Small intestine (tissue), 7 donors: Measurements from ENCODE around the gene CLEC16A. TPM values are rescaled to one million over a fixed set of nuclear protein-coding genes. Genes with fewer than 3 reads are reported as not detected.

ENCODE experiments used
- DNase-seq, 2 donors: peaks; one replicate each; pipeline versions ENCODE4 v3.0.0 to v3.0.0-alpha.2; 2013
- FAIRE-seq: peaks from 2 replicates; lab custom pipeline; 2012; peaks lifted over from hg19 to GRCh38; lab: Jason Lieb, UNC
- H3K27ac ChIP-seq, 3 donors: one replicate each; pipeline ENCODE4 v1.5.1; 2013; ENCODE audit warnings: low read length in 2 of 3, mild to moderate bottlenecking in 2 of 3, control low read depth in 1 of 3, inconsistent platforms in 1 of 3, low read depth in 1 of 3, moderate library complexity in 1 of 3
- H3K27me3 ChIP-seq, 3 donors: one replicate each; pipeline ENCODE4 v1.6.1; 2013; ENCODE audit warnings: low read length in 3 of 3, inconsistent platforms in 1 of 3; ENCODE audit not compliant: control insufficient read depth in 3 of 3, insufficient read depth in 3 of 3
- H3K36me3 ChIP-seq, 3 donors: one replicate each; pipeline ENCODE4 v1.6.1; 2013; ENCODE audit warnings: low read length in 3 of 3, inconsistent platforms in 1 of 3, low read depth in 1 of 3, mild to moderate bottlenecking in 1 of 3, moderate library complexity in 1 of 3; ENCODE audit not compliant: control insufficient read depth in 3 of 3, insufficient read depth in 2 of 3
- H3K4me1 ChIP-seq, 3 donors: one replicate each; pipeline ENCODE4 v1.6.1; 2013; ENCODE audit warnings: low read length in 2 of 3, inconsistent platforms in 1 of 3, low read depth in 1 of 3, mild to moderate bottlenecking in 1 of 3, moderate library complexity in 1 of 3; ENCODE audit not compliant: control insufficient read depth in 3 of 3, insufficient read depth in 2 of 3
- H3K4me3 ChIP-seq, 3 donors: one replicate each; pipeline ENCODE4 v1.5.1; 2013; ENCODE audit warnings: low read length in 3 of 3, control low read depth in 1 of 3, inconsistent platforms in 1 of 3, low read depth in 1 of 3, mild to moderate bottlenecking in 1 of 3, moderate library complexity in 1 of 3
- H3K9me3 ChIP-seq, 2 donors: one replicate each; pipeline ENCODE4 v1.6.1; 2013; ENCODE audit warnings: low read depth in 1 of 2, low read length in 1 of 2; ENCODE audit not compliant: control insufficient read depth in 2 of 2, insufficient read depth in 1 of 2
- WGBS, 3 donors: extraction: QIAGEN DNeasy Blood & Tissue Kit; methylation state at CpG; one replicate each; pipeline ENCODE4 v1.1.7; 2013; 5-methylcytosine and 5-hydroxymethylcytosine counted together
- polyA plus RNA-seq, 4 donors: library from polyadenylated mRNA; stranded (reverse) in 3 of 4; unstranded in 1 of 4; fragments of 200-250 nt in 3 of 4; fragments of 120-200 nt in 1 of 4; gene quantifications; one replicate each; pipeline versions ENCODE4 v1.2.1 to v1.2.3, GENCODE V29; 2013
- donor health status: healthy with polysubstance abuse.
- donor health status: control.
- donor health status: control.
- donor health status: Bipolar disorder and iron deficiency.
- donor health status: healthy.

Gene CLEC16A
- polyA plus RNA-seq, 4 donors, result 12.2 to 23.5 (median 14.1) TPM

- no peak for FAIRE-seq
- peaks cover 0 to 40% (median 4%) of the 10 kb centered on the region in 3 donors for H3K36me3 ChIP-seq
- peaks cover 0 to 6% (median 0%) of the 10 kb centered on the region in 3 donors for H3K4me1 ChIP-seq
- H3K27ac ChIP-seq, result no peak overlapping the region
- no peak for DNase-seq
- WGBS, 3 donors, result 90 to 94% (median 92%) methylated on average over 5 of the region's 5 CpGs
- H3K27me3 ChIP-seq, result no peaks in the 10 kb centered on the region
- no peaks in the 10 kb centered on the region for H3K9me3 ChIP-seq
- no peak overlapping the region for H3K4me3 ChIP-seq
Observed at GRCh38 chr16:10995565-10995964, 51.2 kb downstream of the CLEC16A start.

DNA sequence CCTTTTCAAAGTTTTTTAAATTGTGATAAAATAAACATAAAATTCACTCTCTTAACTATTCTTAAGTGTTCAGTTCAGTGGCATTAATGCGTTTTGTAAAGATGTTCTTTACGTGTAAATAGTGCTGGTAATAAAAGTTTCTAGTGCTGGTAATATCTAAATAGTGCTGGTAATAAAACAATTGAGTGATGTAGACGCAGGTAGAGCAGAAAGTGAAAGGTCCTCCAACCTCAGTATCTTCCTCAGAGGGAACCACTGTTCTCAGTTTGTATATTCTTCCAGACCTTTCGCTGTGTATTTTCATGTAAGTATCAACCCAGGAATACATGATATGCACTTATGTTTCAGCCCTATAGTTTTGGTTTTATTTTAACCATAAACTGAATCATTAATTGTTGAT lies 53.1 kb downstream of the CLEC16A start:
- FAIRE-seq (peak; percentile 79), DNase-seq (peak in 1 of 2 donors; percentile 79)
- Histone ChIP-seq H3K27me3 (no peaks in the 10 kb centered on the region), H3K9me3 (no peaks in the 10 kb centered on the region), H3K4me1 (peaks cover 0 to 8% (median 0%) of the 10 kb centered on the region in 3 donors), H3K4me3 (no peak overlapping the region), H3K27ac (peak overlapping the region in 1 of 3 donors; percentile 69), H3K36me3 (peaks cover 0 to 33% (median 4%) of the 10 kb centered on the region in 3 donors)
- WGBS, 3 donors, result 28 to 61% (median 41%) methylated on average over 4 of the region's 4 CpGs

DNA sequence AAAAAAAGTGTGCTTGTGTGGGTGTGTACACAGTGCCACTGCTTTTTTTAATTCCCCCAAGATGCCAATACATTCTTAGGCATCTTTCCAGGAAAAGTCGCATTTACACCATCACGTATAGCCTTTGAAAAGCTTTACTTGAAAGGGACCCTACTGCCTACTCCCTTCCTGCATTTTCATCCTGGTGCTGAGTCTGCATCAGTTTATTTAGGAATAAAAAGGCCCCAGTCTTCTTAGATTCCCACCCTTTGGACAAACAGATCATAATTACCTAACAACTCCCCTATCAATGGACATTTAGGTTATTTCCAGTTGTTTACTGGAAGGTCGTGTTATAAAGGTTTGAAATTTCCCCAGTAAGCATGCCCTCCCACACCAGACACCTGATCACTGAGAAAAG lies 54.9 kb downstream of the CLEC16A start:
- Histone ChIP-seq H3K36me3 (peaks cover 4 to 36% (median 7%) of the 10 kb centered on the region in 3 donors), H3K4me1 (peaks cover 0 to 8% (median 0%) of the 10 kb centered on the region in 3 donors), H3K27ac (no peak overlapping the region), H3K27me3 (no peaks in the 10 kb centered on the region), H3K4me3 (no peak overlapping the region), H3K9me3 (no peaks in the 10 kb centered on the region)
- WGBS, 3 donors, result 56 to 68% (median 66%) methylated on average over 3 of the region's 3 CpGs
- FAIRE-seq (no peak), DNase-seq (no peak)

DNA sequence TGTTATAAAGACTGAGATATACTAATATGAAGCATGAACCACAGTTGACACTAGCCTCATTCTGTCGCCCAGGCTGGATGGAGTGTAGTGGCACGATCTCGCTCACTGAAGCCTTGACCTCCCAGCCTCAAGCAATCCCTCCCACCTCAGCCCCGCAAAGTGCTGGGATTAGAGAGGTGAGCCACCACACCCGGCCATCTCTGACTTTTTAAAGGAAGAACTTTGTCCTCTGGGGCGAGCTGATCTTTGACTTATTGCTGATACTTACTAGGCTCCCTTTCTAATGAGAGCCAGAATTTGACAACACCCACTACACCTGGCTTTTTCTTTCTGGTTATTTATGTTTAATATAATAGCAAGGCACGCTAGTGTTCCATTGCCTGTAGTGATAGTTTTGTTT lies 57.2 kb downstream of the CLEC16A start:
- Histone ChIP-seq H3K36me3 (peaks cover 3 to 28% (median 8%) of the 10 kb centered on the region in 3 donors), H3K9me3 (no peaks in the 10 kb centered on the region), H3K27me3 (no peaks in the 10 kb centered on the region), H3K27ac (peak overlapping the region in 2 of 3 donors; percentile 36 to 72), H3K4me1 (peaks cover 0 to 8% (median 0%) of the 10 kb centered on the region in 3 donors), H3K4me3 (no peak overlapping the region)
- DNase-seq (peak; percentile 23 to 88), FAIRE-seq (no peak)
- WGBS, 3 donors, result 15 to 71% (median 44%) methylated on average over 7 of the region's 7 CpGs

- Histone ChIP-seq H3K36me3 (peaks cover 0 to 28% (median 8%) of the 10 kb centered on the region in 3 donors), H3K4me3 (no peak overlapping the region), H3K27ac (no peak overlapping the region), H3K27me3 (no peaks in the 10 kb centered on the region), H3K9me3 (no peaks in the 10 kb centered on the region), H3K4me1 (peaks cover 0 to 6% (median 0%) of the 10 kb centered on the region in 3 donors)
- DNase-seq, result no peak
- FAIRE-seq, result no peak
- 97% methylated on average over 10 to 16 of the region's 16 CpGs for WGBS, 3 donors
Observed at GRCh38 chr16:11003141-11003540, 58.8 kb downstream of the CLEC16A start.

DNA sequence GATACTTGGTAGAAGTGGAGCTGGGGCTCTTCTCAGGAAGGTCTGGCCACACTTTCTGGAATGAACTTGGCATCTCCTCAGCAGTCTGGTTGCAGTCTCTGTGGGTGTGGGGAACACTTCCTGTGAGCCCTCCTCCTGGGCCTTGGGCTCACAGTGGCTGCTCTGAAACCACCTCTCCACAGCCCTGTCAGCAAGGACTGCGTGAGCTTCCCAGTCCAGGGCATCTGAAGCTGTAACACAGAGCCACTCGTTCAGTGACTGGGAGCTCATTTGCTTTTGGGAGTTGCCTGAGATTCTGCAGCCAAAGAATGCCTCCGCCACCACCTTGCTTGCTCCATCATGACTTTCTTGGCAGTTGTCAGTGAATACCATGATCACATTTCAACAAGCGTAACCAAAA lies 60.0 kb downstream of the CLEC16A start:
- DNase-seq (no peak), FAIRE-seq (no peak)
- Histone ChIP-seq H3K4me3 (no peak overlapping the region), H3K36me3 (peaks cover 0 to 27% (median 8%) of the 10 kb centered on the region in 3 donors), H3K9me3 (no peaks in the 10 kb centered on the region), H3K27me3 (no peaks in the 10 kb centered on the region), H3K4me1 (peaks cover 0 to 2% (median 0%) of the 10 kb centered on the region in 3 donors), H3K27ac (peak overlapping the region in 1 of 3 donors; percentile 8)
- 92 to 98% (median 95%) methylated on average over 4 of the region's 4 CpGs for WGBS, 3 donors

GRCh38 chr16:11004973-11005610 lies 60.7 kb downstream of the CLEC16A start:
- FAIRE-seq, result no peak
- H3K9me3 ChIP-seq, result no peaks in the 10 kb centered on the region
- 80 to 88% (median 84%) methylated on average over 5 of the region's 5 CpGs for WGBS, 3 donors

DNA sequence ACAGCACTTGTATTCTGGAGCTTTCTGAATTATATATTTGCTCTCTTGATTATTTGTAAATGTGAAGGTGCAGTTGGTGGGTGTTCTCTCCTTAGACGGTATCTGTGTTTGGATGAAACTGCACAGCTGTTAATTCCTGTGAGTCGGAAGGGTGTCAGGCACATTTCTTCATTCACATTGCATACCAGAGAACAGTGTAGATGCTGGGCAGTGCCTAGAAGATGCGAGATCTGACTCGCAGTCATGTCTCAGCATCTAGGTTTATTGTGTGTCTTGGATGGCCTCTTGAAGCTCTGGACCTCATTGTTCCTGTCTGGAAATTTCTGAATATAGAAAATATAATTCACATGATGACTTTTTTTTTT lies 61.2 kb downstream of the CLEC16A start:
- Histone ChIP-seq H3K36me3 (peaks cover 0 to 24% (median 8%) of the 10 kb centered on the region in 3 donors), H3K27me3 (no peaks in the 10 kb centered on the region), H3K4me3 (no peak overlapping the region), H3K4me1 (peaks cover 0 to 3% (median 0%) of the 10 kb centered on the region in 3 donors), H3K9me3 (no peaks in the 10 kb centered on the region), H3K27ac (no peak overlapping the region)
- FAIRE-seq (no peak), DNase-seq (no peak)
- 88 to 93% (median 89%) methylated on average over 4 of the region's 4 CpGs for WGBS, 3 donors

More at GRCh38 chr16:11004973-11005610, 60.7 kb downstream of the CLEC16A start:
- no peaks in the 10 kb centered on the region for H3K27me3 ChIP-seq
- H3K27ac ChIP-seq, result peak overlapping the region in 1 of 3 donors; percentile 1
- DNase-seq, result no peak
- peaks cover 0 to 3% (median 0%) of the 10 kb centered on the region in 3 donors for H3K4me1 ChIP-seq
- peaks cover 0 to 25% (median 8%) of the 10 kb centered on the region in 3 donors for H3K36me3 ChIP-seq
- no peak overlapping the region for H3K4me3 ChIP-seq
